HCT116 (cell line): ENCODE results near the gene TEX47. TPM values are rescaled to one million over a fixed set of nuclear protein-coding genes. Genes with fewer than 3 reads are reported as not detected.

Experiments used
- ATAC-seq: fragments of 200-7000 bp; cut with Tn5 transposase; 2 replicates; pipeline ENCODE4 v1.9.1; 2020; ENCODE audit warnings: mild to moderate bottlenecking, moderate library complexity
- BruUV-seq: library from RNA; stranded (reverse); fragments of 400-500 nt; replicated peaks from 2 replicates; lab custom pipeline; 2021; lab: Mats Ljungman, UMichigan
- CTCF ChIA-PET: fragments of 300-600 bp; sonication (Branson Sonifier 250); formaldehyde crosslinking; loops from one replicate; lab custom pipeline; 2021; ENCODE audit warnings: antibody characterized with exemption; lab: Charles Lee
- POLR2A ChIA-PET: fragments of 300-600, 350-600 bp; sonication (Branson Sonifier 250); formaldehyde crosslinking; loops from one replicate; lab custom pipeline; 2021; ENCODE audit warnings: antibody characterized with exemption; lab: Charles Lee
- RAD21 ChIA-PET, 2 experiments: fragments of 300-600 bp; sonication (Branson Sonifier 250); formaldehyde crosslinking; loops; one replicate each; lab custom pipeline; 2023; ENCODE audit warnings: low total read pairs in 2 of 2; ENCODE audit not compliant: uncharacterized antibody in 2 of 2, unreplicated experiment in 2 of 2, low non-redundant PET in 1 of 2; lab: Charles Lee
- DNase-seq: peaks from one replicate; pipeline ENCODE4 v3.0.0-alpha.2; 2010; ENCODE audit warnings: low read depth, low spot score
- H2AFZ ChIP-seq: fragments of 200-600 bp; shearing (Covaris generic), sonication (generic); 2 replicates; pipeline ENCODE4 v1.6.1; 2017; ENCODE audit warnings: low read depth, mixed run types, mixed read lengths, antibody characterized with exemption, low read length; ENCODE audit not compliant: poor library complexity, severe bottlenecking
- H3K27ac ChIP-seq: 2 replicates; pipeline ENCODE4 v1.5.1; 2012; ENCODE audit warnings: low read depth, low read length
- H3K27me3 ChIP-seq: fragments of 200-600 bp; sonication (generic); 2 replicates; pipeline ENCODE4 v1.6.1; 2016; ENCODE audit warnings: mixed run types, low read length, mixed read lengths; ENCODE audit not compliant: insufficient read depth
- H3K36me3 ChIP-seq, 2 experiments: fragments of 200-500 bp in 1 of 2; fragments of 200-600 bp in 1 of 2; sonication (Bioruptor generic) in 1 of 2; sonication (generic) in 1 of 2; 2 replicates each; pipeline versions ENCODE4 v1.5.1 to v1.6.1; 2014 to 2016; ENCODE audit warnings: low read length in 2 of 2, inconsistent platforms in 1 of 2, mixed read lengths in 1 of 2, mixed run types in 1 of 2; ENCODE audit not compliant: insufficient read depth in 2 of 2, control insufficient read depth in 1 of 2
- H3K4me1 ChIP-seq, 2 experiments: fragments of 200-600 bp in 1 of 2; sonication (generic) in 1 of 2; 2 replicates each; pipeline versions ENCODE4 v1.5.1 to v1.6.1; 2012 to 2017; ENCODE audit warnings: low read length in 2 of 2, inconsistent platforms in 1 of 2, mild to moderate bottlenecking in 1 of 2, mixed read lengths in 1 of 2, mixed run types in 1 of 2, moderate library complexity in 1 of 2; ENCODE audit not compliant: insufficient read depth in 2 of 2, control insufficient read depth in 1 of 2
- H3K4me2 ChIP-seq: fragments of 200-600 bp; sonication (generic); 2 replicates; pipeline ENCODE4 v1.6.1; 2017; ENCODE audit warnings: mixed run types, low read length, mixed read lengths
- H3K4me3 ChIP-seq, 2 experiments: fragments of 200-600 bp in 1 of 2; sonication (generic) in 1 of 2; replicated peaks in 1 of 2; 2 replicates each; pipeline ENCODE4 v1.5.1; 2011 to 2016; ENCODE audit warnings: low read length in 2 of 2, control low read depth in 1 of 2, low read depth in 1 of 2, mild to moderate bottlenecking in 1 of 2, mixed read lengths in 1 of 2, mixed run types in 1 of 2
- H3K79me2 ChIP-seq: fragments of 200-600 bp; sonication (generic); 2 replicates; pipeline ENCODE4 v1.6.1; 2017; ENCODE audit warnings: mild to moderate bottlenecking, mixed run types, low read length, moderate library complexity, mixed read lengths; ENCODE audit not compliant: insufficient read depth
- H3K9ac ChIP-seq: fragments of 200-600 bp; sonication (generic); 2 replicates; pipeline ENCODE4 v1.6.1; 2016; ENCODE audit warnings: low read length, mixed read lengths
- H3K9me2 ChIP-seq: fragments of 200-600 bp; sonication (generic), shearing (Covaris generic); 2 replicates; pipeline ENCODE4 v1.6.1; 2017; ENCODE audit warnings: mixed run types, mild to moderate bottlenecking, moderate library complexity; ENCODE audit not compliant: insufficient read depth
- H3K9me3 ChIP-seq, 2 experiments: fragments of 200-500 bp in 1 of 2; fragments of 200-600 bp in 1 of 2; sonication (Bioruptor generic) in 1 of 2; sonication (generic) in 1 of 2; 2 replicates each; pipeline ENCODE4 v1.6.1; 2014 to 2017; ENCODE audit warnings: low read length in 2 of 2, mixed read lengths in 2 of 2, inconsistent platforms in 1 of 2, low read depth in 1 of 2, mild to moderate bottlenecking in 1 of 2, mixed run types in 1 of 2, moderate library complexity in 1 of 2; ENCODE audit not compliant: control insufficient read depth in 1 of 2, insufficient read depth in 1 of 2
- H4K20me1 ChIP-seq: fragments of 200-600 bp; sonication (generic), shearing (Covaris generic); 2 replicates; pipeline ENCODE4 v1.6.1; 2017; ENCODE audit warnings: mixed run types, mild to moderate bottlenecking, moderate library complexity; ENCODE audit not compliant: insufficient read depth
- ELF1 ChIP-seq: IDR thresholded peaks from 2 replicates; pipeline ENCODE4 v1.6.1; 2012; ENCODE audit warnings: low read depth, borderline replicate concordance
- EZH2phosphoT487 ChIP-seq: fragments of 200-600 bp; IDR thresholded peaks from 2 replicates; pipeline ENCODE4 v1.6.1; 2018; ENCODE audit warnings: antibody characterized with exemption, borderline replicate concordance
- RAD21 ChIP-seq: IDR thresholded peaks from 2 replicates; pipeline ENCODE4 v1.6.1; 2012; ENCODE audit warnings: low read depth, mild to moderate bottlenecking
- SP1 ChIP-seq: IDR thresholded peaks from 2 replicates; pipeline ENCODE4 v1.6.1; 2012; ENCODE audit warnings: low read depth
- YY1 ChIP-seq: IDR thresholded peaks from 2 replicates; pipeline ENCODE4 v1.6.1; 2011; ENCODE audit warnings: low read length, low read depth, moderate library complexity, mild to moderate bottlenecking; ENCODE audit not compliant: insufficient replicate concordance; ENCODE audit errors: extremely low read depth
- ZNF274 ChIP-seq: fragments of 200-500 bp; sonication (Bioruptor generic); IDR thresholded peaks from 2 replicates; pipeline ENCODE4 v1.6.1; 2014; ENCODE audit warnings: mild to moderate bottlenecking, low read depth, low read length, inconsistent platforms
- intact Hi-C: fragments of 100-400 bp; cut with micrococcal nuclease; formaldehyde crosslinking; loops from 2 replicates; pipeline ENCODE4 v1.10.0; 2022
- total RNA-seq: library from RNA; stranded (reverse); gene quantifications from one replicate; pipeline ENCODE4 v1.2.1, GENCODE V29; 2021; ENCODE audit not compliant: unreplicated experiment
- TF ChIP-seq, protein P1 (sequence below): IDR thresholded peaks from 2 replicates; pipeline ENCODE4 v1.6.1; 2012; ENCODE audit warnings: low read depth
- TF ChIP-seq, protein P2 (sequence below): IDR thresholded peaks from 2 replicates; pipeline ENCODE4 v1.6.1; 2011; ENCODE audit warnings: mild to moderate bottlenecking, low read length, moderate library complexity; ENCODE audit not compliant: insufficient replicate concordance; ENCODE audit errors: extremely low read depth
- TF ChIP-seq, protein P3 (sequence below): IDR thresholded peaks from 2 replicates; pipeline ENCODE4 v1.6.1; 2012

TEX47 gene
- total RNA-seq, 1 experiment from 2014 or later: not detected

DNA sequence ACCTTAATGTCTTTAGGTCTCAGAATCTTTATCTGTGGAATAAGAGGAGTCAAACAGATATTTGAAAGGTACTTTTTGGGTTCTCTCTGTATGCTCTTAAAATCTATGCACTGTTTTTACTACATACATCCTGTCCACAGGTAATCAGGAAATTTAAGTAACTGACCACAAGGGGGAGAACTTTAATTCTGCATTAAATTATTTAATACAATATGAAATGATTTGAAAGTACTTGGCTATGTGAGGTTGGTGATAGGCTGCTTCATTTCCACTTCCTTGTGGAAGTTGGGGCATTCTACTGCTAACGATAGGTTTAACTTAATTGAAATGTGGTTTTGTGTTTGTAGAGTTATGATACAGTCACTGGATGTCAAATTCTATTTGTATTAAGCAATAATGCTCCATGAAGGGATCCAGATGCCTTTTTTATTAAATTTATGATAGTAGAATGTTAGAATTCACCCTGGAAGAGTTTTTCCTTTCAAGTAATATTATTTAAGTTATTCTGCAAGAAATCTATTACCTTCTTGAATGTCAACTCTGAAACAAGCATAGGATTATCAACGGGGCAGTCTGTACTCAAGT, 6.0 kb downstream of the TEX47 start (continued):
- TF ChIP-seq ELF1: no peak
- no peak for TF ChIP-seq YY1
- TF ChIP-seq RAD21: peak; percentile 52; the same call in 1 of the 2 replicates
- TF ChIP-seq, protein P1, sequence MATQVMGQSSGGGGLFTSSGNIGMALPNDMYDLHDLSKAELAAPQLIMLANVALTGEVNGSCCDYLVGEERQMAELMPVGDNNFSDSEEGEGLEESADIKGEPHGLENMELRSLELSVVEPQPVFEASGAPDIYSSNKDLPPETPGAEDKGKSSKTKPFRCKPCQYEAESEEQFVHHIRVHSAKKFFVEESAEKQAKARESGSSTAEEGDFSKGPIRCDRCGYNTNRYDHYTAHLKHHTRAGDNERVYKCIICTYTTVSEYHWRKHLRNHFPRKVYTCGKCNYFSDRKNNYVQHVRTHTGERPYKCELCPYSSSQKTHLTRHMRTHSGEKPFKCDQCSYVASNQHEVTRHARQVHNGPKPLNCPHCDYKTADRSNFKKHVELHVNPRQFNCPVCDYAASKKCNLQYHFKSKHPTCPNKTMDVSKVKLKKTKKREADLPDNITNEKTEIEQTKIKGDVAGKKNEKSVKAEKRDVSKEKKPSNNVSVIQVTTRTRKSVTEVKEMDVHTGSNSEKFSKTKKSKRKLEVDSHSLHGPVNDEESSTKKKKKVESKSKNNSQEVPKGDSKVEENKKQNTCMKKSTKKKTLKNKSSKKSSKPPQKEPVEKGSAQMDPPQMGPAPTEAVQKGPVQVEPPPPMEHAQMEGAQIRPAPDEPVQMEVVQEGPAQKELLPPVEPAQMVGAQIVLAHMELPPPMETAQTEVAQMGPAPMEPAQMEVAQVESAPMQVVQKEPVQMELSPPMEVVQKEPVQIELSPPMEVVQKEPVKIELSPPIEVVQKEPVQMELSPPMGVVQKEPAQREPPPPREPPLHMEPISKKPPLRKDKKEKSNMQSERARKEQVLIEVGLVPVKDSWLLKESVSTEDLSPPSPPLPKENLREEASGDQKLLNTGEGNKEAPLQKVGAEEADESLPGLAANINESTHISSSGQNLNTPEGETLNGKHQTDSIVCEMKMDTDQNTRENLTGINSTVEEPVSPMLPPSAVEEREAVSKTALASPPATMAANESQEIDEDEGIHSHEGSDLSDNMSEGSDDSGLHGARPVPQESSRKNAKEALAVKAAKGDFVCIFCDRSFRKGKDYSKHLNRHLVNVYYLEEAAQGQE: no peak
- TF ChIP-seq EZH2phosphoT487: no peak
- TF ChIP-seq, protein P2, sequence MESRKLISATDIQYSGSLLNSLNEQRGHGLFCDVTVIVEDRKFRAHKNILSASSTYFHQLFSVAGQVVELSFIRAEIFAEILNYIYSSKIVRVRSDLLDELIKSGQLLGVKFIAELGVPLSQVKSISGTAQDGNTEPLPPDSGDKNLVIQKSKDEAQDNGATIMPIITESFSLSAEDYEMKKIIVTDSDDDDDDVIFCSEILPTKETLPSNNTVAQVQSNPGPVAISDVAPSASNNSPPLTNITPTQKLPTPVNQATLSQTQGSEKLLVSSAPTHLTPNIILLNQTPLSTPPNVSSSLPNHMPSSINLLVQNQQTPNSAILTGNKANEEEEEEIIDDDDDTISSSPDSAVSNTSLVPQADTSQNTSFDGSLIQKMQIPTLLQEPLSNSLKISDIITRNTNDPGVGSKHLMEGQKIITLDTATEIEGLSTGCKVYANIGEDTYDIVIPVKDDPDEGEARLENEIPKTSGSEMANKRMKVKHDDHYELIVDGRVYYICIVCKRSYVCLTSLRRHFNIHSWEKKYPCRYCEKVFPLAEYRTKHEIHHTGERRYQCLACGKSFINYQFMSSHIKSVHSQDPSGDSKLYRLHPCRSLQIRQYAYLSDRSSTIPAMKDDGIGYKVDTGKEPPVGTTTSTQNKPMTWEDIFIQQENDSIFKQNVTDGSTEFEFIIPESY: no peak

DNA sequence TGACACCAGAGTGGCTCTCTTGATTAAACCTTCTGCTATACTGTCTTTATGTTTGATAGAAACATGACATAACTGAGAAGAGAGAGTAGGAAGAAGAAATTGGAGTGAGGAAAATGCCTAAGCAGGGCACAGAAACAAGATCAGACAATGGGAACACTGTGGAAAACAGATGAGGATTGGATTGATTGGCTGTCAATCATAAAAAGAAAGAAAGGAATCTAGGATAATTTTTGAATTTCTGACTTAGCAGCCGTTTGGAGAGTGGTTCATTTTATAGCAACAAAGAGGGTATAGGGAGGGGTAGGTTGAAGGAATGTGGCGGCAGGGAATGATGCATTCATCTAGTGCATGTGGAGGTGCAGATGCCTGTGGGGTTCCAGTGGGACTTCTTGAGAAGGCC, 7.8 kb downstream of the TEX47 start:
- Histone ChIP-seq H3K4me1 (no peaks in the 10 kb centered on the region), H3K4me3 (no peak overlapping the region), H3K79me2 (no peaks in the 10 kb centered on the region), H3K4me2 (no peak overlapping the region), H3K27ac (no peak overlapping the region)
- ATAC-seq: no peak
- RAD21 ChIA-PET: no interaction called here
- TF ChIP-seq ZNF274 (no peak), YY1 (no peak), EZH2phosphoT487 (no peak), SP1 (no peak)
- TF ChIP-seq, protein P3, sequence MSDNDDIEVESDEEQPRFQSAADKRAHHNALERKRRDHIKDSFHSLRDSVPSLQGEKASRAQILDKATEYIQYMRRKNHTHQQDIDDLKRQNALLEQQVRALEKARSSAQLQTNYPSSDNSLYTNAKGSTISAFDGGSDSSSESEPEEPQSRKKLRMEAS: no peak
- TF ChIP-seq, all 23 proteins: peak for 0
- Histone ChIP-seq H4K20me1 (no peaks in the 10 kb centered on the region), H3K36me3 (no peaks in the 10 kb centered on the region), H3K9ac (no peak overlapping the region), H2AFZ (no peak overlapping the region), H3K27me3 (no peaks in the 10 kb centered on the region), H3K9me2 (no peaks in the 10 kb centered on the region), H3K9me3 (no peaks in the 10 kb centered on the region)
- intact Hi-C loops: loop anchor here (2.0 to 5.0 kb wide), 2 partner anchors 241 to 545 kb away; no protein-coding TSS in a partner anchor
- DNase-seq: no peak
- CTCF ChIA-PET: no interaction called here
- POLR2A ChIA-PET: no interaction called here
- BruUV-seq: no TSS peak
